NCI-H2081 (cell line): ENCODE data around the gene CD36.

ENCODE experiments used
- DNase-seq, 2 experiments: peaks; one replicate each; lab custom pipeline; 2025; lab: John Stamatoyannopoulos, UW

CD36 gene

DNA sequence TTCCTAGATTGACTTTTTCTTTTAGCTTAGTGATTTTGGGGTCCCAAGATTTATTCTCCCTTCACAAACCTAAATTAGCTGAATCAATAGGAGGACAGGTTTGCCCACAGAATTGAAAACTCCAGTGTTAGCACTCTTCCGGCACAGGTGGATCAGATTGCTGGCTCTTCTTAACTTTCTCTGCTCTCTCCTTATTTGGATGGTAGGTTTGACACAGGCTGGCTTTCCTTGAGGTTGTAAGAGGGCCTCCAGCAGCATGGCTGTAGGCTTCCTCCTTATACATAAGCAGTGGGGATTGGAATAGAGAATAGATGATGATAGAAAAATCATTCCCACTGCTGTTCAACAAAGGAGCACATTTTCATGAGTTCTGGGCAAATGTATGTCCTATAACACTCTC lies 9.4 kb upstream of the CD36 start:
- DNase-seq, result no peak

- peak; percentile 47 to 80 for DNase-seq
Measured at GRCh38 chr7:80630608-80631405, 7.6 kb upstream of the CD36 start.

DNA sequence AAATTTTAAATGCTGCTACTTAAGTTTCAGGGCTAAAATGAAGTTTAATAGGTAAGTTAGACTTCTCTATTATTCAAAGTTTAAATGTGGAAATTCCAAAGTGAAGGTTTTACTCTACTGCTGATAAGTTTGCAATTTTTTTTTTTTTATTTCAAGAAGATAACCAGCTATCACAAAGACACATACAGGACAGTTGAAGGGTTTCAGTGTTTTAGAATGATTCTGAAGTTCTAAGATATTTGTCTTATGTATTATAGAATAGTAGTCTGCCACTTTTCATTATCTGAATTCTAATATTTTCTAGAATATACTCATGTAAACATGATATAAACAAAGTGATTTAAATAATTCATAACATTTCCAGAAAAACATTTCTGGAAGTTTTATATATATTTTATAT lies 7.0 kb upstream of the CD36 start:
- DNase-seq, result no peak

DNA sequence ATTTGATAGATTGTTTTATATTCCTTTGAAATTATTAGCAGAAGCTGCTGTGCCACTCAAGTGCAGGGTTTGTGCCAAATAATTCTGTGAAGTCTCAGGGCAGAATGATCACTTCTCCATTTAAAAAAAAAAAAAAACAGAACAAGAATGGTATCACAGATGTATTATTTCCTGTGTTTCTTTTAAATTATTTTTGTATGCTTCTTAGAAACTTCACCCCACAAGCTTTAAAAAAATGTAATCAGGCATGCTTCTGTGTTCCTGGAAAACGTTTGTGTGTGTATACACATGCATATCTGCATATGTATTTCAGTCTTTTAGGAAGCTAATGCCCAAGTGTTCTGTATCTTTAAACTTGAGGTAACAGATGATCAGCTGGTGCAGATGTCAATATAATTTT lies 6.3 kb upstream of the CD36 start:
- DNase-seq, result no peak

DNA sequence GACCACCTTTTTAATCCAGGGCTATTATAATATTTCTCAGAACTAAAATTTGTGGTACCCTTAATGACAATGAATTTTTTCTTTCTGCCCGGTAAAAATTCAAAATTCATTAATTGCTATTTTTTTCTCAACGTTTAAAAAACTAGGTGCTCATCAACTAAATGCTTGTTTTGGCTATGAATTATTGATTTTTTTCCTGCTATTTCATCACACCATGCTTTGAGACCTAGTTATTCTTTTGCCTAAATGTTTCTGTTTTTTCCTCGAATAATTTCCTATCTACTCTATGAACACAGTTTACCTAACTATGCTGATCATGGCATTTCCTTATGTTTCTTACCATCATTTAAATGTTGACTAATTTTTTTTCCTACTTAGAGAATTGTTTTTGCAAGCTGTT lies 5.6 kb upstream of the CD36 start:
- DNase-seq, result no peak

DNA sequence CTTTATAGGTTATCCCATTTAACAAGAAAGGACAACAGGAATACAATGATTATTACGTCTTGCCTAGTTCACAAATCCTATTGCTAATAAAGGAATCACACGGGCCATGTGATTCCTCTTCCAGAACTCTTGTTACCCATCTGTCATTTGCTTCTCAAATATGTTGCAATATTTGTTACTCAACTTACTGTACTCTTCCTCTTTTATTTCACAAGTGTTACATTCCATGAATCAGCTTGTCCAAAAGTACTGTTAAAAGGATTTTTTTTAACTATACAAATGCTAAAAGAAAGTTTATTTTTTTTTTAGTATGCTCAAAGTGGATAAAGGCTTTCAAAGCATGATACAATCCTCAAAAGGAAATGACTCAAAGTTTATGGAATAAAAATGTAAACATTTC lies 3.9 kb upstream of the CD36 start:
- DNase-seq, result no peak

GRCh38 chr7:80635533-80635932 lies 2.9 kb upstream of the CD36 start:
- no peak for DNase-seq

DNA sequence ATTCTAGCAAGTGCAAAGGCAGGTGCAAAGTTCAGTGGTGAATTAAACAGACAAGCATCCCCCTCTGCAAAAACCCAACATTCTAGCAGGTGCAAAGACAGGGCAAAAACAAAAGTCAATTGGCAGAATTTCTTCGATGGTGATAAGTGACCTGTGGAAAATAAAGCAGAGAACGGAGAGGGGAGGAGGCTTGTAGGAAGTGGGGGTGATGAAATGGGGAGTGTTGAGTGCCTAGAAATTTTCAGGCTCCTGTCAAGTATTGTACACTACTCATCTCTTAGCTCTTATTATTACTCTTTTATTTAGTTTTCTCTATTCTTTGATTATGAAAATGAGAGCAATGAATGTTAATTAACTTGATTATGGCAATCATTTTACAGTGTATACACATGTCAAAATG lies 2.4 kb upstream of the CD36 start:
- peak in 1 of 2 experiments; percentile 25 for DNase-seq

GRCh38 chr7:80636709-80637108 lies 1.7 kb upstream of the CD36 start:
- no peak for DNase-seq

DNA sequence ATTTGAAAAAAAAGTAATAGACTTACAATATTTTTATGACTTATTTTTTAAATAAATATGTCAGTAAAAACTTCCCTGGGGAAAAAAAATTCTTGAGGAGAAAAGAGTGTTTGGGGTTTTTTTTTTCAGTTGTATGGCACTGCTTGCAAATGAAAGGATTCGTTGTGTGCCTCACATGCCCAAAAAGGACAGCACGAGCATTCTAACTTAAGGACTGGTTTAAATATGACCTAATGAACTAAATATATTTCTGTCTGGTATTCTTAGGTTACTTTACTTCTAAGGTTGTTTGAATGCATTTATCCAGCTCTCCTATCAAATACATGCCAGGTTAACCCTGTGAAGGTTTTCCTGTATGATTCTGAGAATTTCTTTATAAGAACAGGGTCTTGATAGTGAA lies 988 bp upstream of the CD36 start:
- no peak for DNase-seq

DNA sequence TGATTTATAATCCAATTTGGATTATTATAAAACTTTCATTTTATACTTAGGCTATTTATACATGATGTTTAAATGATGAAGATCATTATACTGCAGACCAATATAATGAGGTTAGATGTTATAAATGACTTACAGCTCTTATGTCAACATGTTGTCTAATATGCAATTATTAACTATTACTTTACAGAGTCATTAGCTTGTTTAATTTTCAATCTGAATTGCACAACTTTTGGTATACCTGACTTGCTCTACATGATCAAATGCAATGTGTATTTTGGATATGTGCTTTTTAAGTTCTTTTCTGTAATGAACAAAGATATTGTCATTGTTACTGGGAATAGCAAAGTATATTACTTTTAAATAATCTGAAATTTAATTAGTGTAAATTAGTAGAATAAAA lies 569 bp downstream of the CD36 start:
- no peak for DNase-seq

- DNase-seq, result no peak
Measured at GRCh38 chr7:80640846-80641245, 2.4 kb downstream of the CD36 start.

- no peak for DNase-seq
Measured at GRCh38 chr7:80641548-80641947, 3.1 kb downstream of the CD36 start.

- no peak for DNase-seq
Measured at GRCh38 chr7:80642871-80643270, 4.4 kb downstream of the CD36 start.

DNA sequence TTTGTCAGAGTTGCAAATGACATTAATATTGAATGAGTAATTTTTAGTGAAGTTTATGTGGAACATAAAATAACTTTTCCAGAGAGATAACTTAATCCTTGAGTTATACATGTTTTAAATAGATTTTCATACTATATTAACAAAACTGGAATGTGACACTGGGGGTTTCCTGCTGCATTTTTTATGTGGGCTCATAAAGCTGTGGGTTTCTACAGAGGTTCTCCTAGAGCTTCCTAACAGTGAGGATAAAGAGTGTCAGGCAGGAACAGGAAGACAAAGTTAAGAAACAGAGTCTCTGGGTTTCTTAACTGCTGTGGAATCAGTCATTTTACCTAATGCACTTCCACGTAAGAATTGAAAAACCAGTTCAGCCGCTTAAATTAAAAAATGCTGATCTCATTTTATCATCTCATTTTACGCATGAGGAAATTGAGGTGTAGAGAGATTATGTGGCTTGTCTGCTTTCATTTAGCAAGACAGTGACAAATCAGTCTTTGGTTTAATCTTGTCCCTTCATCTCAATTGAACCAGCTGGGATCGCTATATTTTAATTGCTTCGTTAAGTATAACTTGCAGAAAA lies 5.0 kb downstream of the CD36 start:
- no peak for DNase-seq

DNA sequence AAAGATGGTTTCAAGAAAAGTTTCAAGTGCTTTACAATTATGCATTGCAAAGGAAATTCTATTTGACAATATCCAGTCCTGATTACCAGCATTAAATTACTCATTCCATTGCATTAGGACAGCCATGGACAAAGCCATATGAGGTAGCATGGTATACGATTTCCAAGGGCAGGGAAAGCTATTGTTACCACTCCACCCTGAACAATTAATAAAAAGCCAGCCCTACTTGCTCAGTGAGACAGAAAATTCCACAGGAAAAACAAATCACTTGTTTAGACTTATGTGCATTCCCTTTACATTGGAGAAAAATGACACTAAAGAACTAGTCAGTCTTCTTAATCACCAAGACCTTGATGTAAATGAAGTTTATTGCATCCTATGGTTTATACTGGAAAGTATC lies 5.6 kb downstream of the CD36 start:
- DNase-seq, result no peak

DNA sequence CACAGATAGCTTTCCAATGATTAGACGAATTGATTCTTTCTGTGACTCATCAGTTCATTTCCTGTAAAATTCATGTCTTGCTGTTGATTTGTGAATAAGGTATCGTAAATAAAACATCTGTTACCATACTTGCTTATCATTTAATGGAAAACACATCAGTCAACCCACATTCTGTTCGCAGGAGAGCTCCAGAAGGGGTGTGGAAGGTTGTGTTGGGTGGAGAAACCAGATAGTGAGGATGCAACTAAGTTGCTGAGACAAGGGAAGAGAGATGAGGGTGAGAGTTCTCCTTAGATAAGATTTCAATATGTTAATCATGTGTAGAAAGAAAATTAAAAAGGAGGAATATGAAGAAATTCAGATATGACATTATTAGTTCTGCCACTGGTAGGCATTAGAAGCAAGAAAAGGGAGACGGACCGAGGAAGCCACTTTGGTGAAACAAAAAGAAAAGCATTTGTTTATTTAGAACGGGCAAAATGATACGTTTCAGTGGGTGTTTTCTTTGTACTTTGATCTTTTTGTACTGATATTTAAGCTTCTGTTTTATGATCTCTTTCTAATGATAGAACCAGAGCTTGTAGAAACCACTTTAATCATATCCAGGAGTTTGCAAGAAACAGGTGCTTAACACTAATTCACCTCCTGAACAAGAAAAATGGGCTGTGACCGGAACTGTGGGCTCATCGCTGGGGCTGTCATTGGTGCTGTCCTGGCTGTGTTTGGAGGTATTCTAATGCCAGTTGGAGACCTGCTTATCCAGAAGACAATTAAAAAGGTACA lies 7.8 kb downstream of the CD36 start:
- DNase-seq, result no peak

GRCh38 chr7:80647436-80647835 lies 9.0 kb downstream of the CD36 start:
- no peak for DNase-seq

DNA sequence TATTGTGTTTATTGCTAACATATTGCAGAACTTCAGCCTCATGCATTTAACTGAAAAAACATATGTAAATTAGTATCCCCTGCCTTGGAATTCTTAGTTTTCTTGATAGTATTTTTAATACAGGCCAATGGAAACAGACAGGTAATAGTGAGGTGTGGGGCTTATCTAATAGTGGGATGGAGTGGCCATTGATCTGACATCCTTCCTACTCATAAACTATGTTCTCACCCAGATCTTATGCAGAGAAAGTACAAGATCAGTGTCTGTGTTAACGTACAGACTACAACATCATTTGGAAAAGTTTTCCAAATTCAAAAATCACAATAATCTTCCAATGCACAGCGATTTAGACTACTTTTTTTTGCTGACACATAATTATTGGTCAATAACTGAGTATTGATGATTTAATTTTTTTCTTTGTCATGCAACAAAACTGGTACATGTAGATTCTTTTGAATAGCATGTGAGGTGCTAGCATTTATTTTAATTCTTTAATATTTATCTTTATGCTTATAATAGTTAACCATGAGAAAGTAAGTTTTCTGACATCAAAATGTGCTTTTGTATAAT lies 9.7 kb downstream of the CD36 start:
- DNase-seq, result no peak

DNA sequence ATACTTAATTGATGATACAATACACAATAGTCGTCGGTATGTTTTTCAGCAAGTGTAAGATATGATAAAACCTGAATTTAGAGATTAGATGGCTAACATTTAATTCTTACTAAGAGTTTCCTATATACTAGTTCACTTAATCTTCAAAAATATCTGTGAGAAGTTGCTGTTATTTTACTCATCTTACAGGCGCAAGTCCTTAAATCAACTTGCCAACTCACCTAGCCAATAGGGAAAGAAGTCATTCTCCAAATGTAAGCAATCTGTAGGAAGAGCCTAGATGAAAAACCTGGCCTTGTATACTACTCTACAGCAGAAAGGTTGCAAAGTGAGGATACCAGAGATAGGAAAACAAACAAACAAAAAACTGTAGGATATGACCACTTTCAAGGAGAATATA lies 10.6 kb downstream of the CD36 start:
- no peak for DNase-seq

GRCh38 chr7:80650030-80650429 lies 11.6 kb downstream of the CD36 start:
- DNase-seq, result no peak

- no peak for DNase-seq
Measured at GRCh38 chr7:80651471-80651870, 13.0 kb downstream of the CD36 start.

GRCh38 chr7:80653244-80653643 lies 14.8 kb downstream of the CD36 start:
- no peak for DNase-seq
